HG02759 (cell line): ENCODE data around the gene TYROBP.
A peak's percentile ranks its signal among the peaks of the same experiment; 100 is the strongest.
"Not testable (repeated sequence)": the region's sequence is repeated elsewhere in the genome, so short reads cannot be mapped to it uniquely, and the experiment has no call there.

Experiments
- ATAC-seq: cut with Tn5 transposase; IDR thresholded peaks from one replicate; pipeline ENCODE4 v1.9.1; 2021; ENCODE audit warnings: mild to moderate bottlenecking, moderate library complexity; ENCODE audit not compliant: unreplicated experiment

TYROBP gene

GRCh38 chr19:35901854-35902661 lies 6.0 kb downstream of the TYROBP start, which contains the start of gene HCST:
Gene HCST, plus strand, starts transcription at chr19:35902529. Its CDS starts 65 bp downstream, at chr19:35902594.
- no peak for ATAC-seq

GRCh38 chr19:35901055-35901644 lies 6.9 kb downstream of the TYROBP start:
- no peak for ATAC-seq

GRCh38 chr19:35899547-35900214 lies 8.4 kb downstream of the TYROBP start:
- peak; percentile 52 for ATAC-seq

- ATAC-seq = no peak
These were observed 9.6 kb downstream of the TYROBP start for GRCh38 chr19:35898499-35898809.

GRCh38 chr19:35897706-35898451 lies 10.2 kb downstream of the TYROBP start:
- no peak for ATAC-seq

GRCh38 chr19:35896643-35897040 lies 11.5 kb downstream of the TYROBP start:
- ATAC-seq = no peak

GRCh38 chr19:35895911-35896642 lies 12.0 kb downstream of the TYROBP start:
- no peak for ATAC-seq

- ATAC-seq = no peak
These were observed 13.8 kb downstream of the TYROBP start for GRCh38 chr19:35894342-35894741.

- not testable (repeated sequence) for ATAC-seq
These were observed 16.3 kb downstream of the TYROBP start for GRCh38 chr19:35891819-35892218.

- no peak for ATAC-seq
These were observed 17.9 kb downstream of the TYROBP start for GRCh38 chr19:35890113-35890650.

GRCh38 chr19:35889370-35890112 lies 18.6 kb downstream of the TYROBP start:
- no peak for ATAC-seq

GRCh38 chr19:35888398-35888797 lies 19.7 kb downstream of the TYROBP start:
- no peak for ATAC-seq

GRCh38 chr19:35887197-35887596 lies 20.9 kb downstream of the TYROBP start:
- ATAC-seq = no peak

- no peak for ATAC-seq
These were observed 22.2 kb downstream of the TYROBP start for GRCh38 chr19:35885904-35886303.

- no peak for ATAC-seq
These were observed 22.8 kb downstream of the TYROBP start for GRCh38 chr19:35885225-35885738.

- no peak for ATAC-seq
These were observed 24.2 kb downstream of the TYROBP start for GRCh38 chr19:35883882-35884281.

- no peak for ATAC-seq
These were observed 25.8 kb downstream of the TYROBP start for GRCh38 chr19:35882114-35882832.

GRCh38 chr19:35879770-35880317 lies 28.3 kb downstream of the TYROBP start:
- ATAC-seq = no peak
